Activated naive CD4-positive, alpha-beta T cell treated with anti-CD3 and anti-CD28 coated beads for 36 hours (primary cell): ENCODE data around the gene SMG6. TPM values are rescaled to one million over a fixed set of nuclear protein-coding genes. Genes with fewer than 3 reads are reported as not detected.
A peak's percentile ranks its signal among the peaks of the same experiment; 100 is the strongest.

Experiments used
- CTCF ChIA-PET: fragments of 350-600 bp; sonication (Branson Sonifier 250); formaldehyde crosslinking; loops from one replicate; lab custom pipeline; 2021; ENCODE audit warnings: antibody characterized with exemption; lab: Charles Lee
- DNase-seq: peaks from one replicate; pipeline ENCODE4 v3.0.0-alpha.2; 2020
- H3K27ac Mint-ChIP-seq: one replicate; pipeline ENCODE4 v1.8.0; 2021; ENCODE audit warnings: mild to moderate bottlenecking, mixed read lengths
- H3K27me3 Mint-ChIP-seq: one replicate; pipeline ENCODE4 v1.8.0; 2021; ENCODE audit warnings: low read depth, mixed read lengths
- H3K36me3 Mint-ChIP-seq: one replicate; pipeline ENCODE4 v1.8.0; 2021; ENCODE audit warnings: low read depth, mixed read lengths
- H3K4me1 Mint-ChIP-seq: one replicate; pipeline ENCODE4 v1.8.0; 2021; ENCODE audit warnings: low read depth, mixed read lengths
- H3K4me3 Mint-ChIP-seq: one replicate; pipeline ENCODE4 v1.8.0; 2021; ENCODE audit warnings: mild to moderate bottlenecking, moderate library complexity, mixed read lengths
- H3K9me3 Mint-ChIP-seq: one replicate; pipeline ENCODE4 v1.8.0; 2021; ENCODE audit warnings: mixed read lengths
- intact Hi-C: fragments of 100-400 bp; cut with micrococcal nuclease; formaldehyde crosslinking; loops from one replicate; pipeline ENCODE4 v1.15.1; 2023
- total RNA-seq, 2 experiments: library from RNA; stranded (reverse); gene quantifications; one replicate each; pipeline ENCODE4 v1.2.3, GENCODE V29; 2021

SMG6 gene
- total RNA-seq, 2 experiments from 2014 or later, result 18.8 to 20.7 TPM

DNA sequence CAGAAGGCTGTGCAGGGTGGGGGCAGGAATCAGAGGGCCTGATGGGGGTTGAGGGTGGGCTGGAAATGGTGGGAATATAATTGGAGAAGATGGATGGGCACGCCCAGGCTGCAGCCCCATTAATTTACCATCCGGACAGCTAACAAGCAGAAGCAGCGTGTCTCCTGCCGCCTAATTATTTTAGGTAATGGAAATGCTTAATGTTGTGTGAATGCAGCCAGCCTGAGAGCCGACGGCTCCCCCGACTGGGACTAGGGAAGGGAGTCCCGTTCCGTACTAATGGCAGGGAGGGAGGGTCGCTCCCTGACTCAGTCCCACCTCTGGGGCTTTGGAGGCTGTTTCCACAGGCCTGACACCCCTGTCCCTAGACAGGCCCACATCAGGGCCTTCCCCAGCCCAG is 266.4 kb downstream of the SMG6 start:
- no peak for DNase-seq

DNA sequence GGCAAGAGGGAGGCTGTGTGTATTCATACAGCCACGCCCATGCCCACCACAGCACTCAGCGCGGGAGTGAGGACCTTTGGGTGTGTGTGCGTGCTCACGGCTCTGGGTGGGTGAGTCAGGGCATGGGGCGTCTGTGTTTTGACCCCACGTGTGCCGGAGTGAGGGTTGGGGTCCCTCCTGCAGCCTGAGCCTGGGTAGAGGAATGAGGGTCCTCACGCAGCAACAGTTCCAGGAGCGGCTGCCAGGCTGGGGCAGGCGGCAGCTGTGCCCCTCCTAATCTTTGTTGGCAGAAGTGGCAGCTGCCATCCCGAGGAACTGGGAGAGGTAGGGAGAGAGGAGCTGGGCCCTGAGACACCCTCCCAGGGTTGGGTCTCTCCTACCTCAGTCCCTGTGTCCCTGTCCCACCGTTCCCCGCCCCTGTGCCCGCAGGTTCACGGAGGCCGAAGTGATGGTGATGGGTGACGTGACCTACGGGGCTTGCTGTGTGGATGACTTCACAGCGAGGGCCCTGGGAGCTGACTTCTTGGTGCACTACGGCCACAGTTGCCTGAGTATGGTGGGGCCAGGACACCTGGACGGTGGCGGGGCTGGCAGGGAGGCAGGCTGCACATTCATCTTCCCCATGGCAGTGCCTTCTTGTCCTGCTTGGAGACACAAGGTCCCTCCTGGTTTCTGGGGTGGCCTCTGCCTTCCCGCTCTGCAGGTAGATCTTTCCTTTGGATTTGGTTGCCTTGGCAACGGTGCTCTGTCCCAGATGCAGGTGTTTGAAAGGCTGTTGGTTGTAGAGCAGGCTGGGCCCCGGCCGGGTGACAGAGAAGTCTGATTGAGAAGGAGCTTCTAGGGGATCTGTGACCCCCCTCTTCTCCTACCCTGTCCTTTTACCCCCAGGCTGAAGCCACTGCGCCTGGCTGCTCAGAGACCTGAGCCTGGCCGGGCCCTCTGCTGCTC is 267.8 kb downstream of the SMG6 start:
- DNase-seq, result no peak
- H3K4me3 Mint-ChIP-seq, result no peak overlapping the region
- peaks cover 18% of the 10 kb centered on the region for H3K4me1 Mint-ChIP-seq
- intact Hi-C loops, result no loop called here
- H3K27ac Mint-ChIP-seq, result no peak overlapping the region
- H3K9me3 Mint-ChIP-seq, result no peaks in the 10 kb centered on the region
- CTCF ChIA-PET, result no interaction called here
- H3K36me3 Mint-ChIP-seq, result peaks cover 6% of the 10 kb centered on the region
- no peaks in the 10 kb centered on the region for H3K27me3 Mint-ChIP-seq

More for the DNA sequence above, 266.4 kb downstream of the SMG6 start:
- Mint-ChIP-seq H3K27me3 (no peaks in the 10 kb centered on the region), H3K4me1 (peaks cover 16% of the 10 kb centered on the region), H3K4me3 (no peak overlapping the region), H3K27ac (no peak overlapping the region), H3K9me3 (no peaks in the 10 kb centered on the region), H3K36me3 (peaks cover 8% of the 10 kb centered on the region)
- intact Hi-C loops, result no loop called here
- CTCF ChIA-PET, result no interaction called here

DNA sequence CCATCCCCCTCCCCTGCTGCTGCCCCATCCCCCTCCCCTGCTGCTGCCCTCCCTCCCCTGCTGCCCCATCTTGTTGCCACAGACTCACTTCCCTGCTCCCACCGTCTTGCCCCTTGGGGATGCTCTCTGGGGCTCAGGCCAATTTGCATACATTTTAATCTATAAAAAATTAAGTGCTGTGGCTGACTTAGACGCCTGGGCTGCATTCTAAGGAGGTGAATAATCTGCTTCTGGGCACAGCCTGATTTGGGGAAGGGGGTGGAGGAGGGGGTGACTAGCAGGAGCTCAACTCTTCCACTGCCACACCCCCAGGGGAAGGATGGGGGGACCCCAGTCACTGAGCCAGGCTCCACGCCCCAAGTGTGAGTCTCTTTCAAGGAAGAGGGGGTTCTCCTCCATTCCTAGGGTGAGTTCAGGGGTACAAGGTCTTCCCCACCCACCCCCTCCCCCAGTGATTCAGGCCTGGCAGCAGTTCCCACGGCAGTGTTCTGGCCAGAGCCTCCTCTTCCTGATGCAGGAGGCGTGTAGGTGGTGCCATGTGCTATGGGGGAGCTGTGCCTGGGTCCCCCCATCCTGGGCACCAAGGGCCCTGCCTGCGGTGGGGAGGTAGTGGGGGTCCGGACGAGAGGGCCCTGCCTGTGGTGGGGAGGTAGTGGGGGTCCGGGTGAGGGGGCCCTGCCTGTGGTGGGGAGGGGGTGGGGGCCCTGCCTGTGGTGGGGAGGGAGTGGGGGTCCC is 268.6 kb downstream of the SMG6 start:
- DNase-seq, result no peak
- H3K9me3 Mint-ChIP-seq, result no peaks in the 10 kb centered on the region
- CTCF ChIA-PET, result no interaction called here
- no peaks in the 10 kb centered on the region for H3K27me3 Mint-ChIP-seq
- intact Hi-C loops, result no loop called here
- peaks cover 21% of the 10 kb centered on the region for H3K4me1 Mint-ChIP-seq
- no peak overlapping the region for H3K27ac Mint-ChIP-seq
- H3K36me3 Mint-ChIP-seq, result peaks cover 2% of the 10 kb centered on the region
- no peak overlapping the region for H3K4me3 Mint-ChIP-seq

GRCh38 chr17:2034157-2034556 is 269.4 kb downstream of the SMG6 start:
- Mint-ChIP-seq H3K4me1 (peaks cover 23% of the 10 kb centered on the region), H3K9me3 (no peaks in the 10 kb centered on the region), H3K4me3 (no peak overlapping the region), H3K36me3 (peaks cover 2% of the 10 kb centered on the region), H3K27me3 (no peaks in the 10 kb centered on the region), H3K27ac (no peak overlapping the region)
- intact Hi-C loops, result no loop called here
- CTCF ChIA-PET, result no interaction called here
- no peak for DNase-seq

GRCh38 chr17:2033153-2033552 is 270.4 kb downstream of the SMG6 start:
- DNase-seq, result no peak
- peaks cover 2% of the 10 kb centered on the region for H3K36me3 Mint-ChIP-seq
- CTCF ChIA-PET, result no interaction called here
- H3K4me3 Mint-ChIP-seq, result no peak overlapping the region
- no peaks in the 10 kb centered on the region for H3K9me3 Mint-ChIP-seq
- peaks cover 23% of the 10 kb centered on the region for H3K4me1 Mint-ChIP-seq
- intact Hi-C loops, result no loop called here
- peaks cover 3% of the 10 kb centered on the region for H3K27me3 Mint-ChIP-seq
- no peak overlapping the region for H3K27ac Mint-ChIP-seq

- Mint-ChIP-seq H3K9me3 (no peaks in the 10 kb centered on the region), H3K4me1 (peaks cover 28% of the 10 kb centered on the region), H3K27ac (peak overlapping the region; percentile 61), H3K4me3 (peak overlapping the region; percentile 94), H3K27me3 (peaks cover 19% of the 10 kb centered on the region), H3K36me3 (no peaks in the 10 kb centered on the region)
- DNase-seq, result no peak
- intact Hi-C loops, result loop anchor here (1.0 to 2.0 kb wide), 4 partner anchors 11 to 314 kb away; no protein-coding TSS in a partner anchor
- CTCF ChIA-PET, result interaction anchor here (0.7 to 1.2 kb wide), 3 partner anchors 27 to 319 kb away, joined by 3 to 4 read pairs (median 3); no protein-coding TSS in a partner anchor
Observed at GRCh38 chr17:2030779-2031163, 272.8 kb downstream of the SMG6 start.

DNA sequence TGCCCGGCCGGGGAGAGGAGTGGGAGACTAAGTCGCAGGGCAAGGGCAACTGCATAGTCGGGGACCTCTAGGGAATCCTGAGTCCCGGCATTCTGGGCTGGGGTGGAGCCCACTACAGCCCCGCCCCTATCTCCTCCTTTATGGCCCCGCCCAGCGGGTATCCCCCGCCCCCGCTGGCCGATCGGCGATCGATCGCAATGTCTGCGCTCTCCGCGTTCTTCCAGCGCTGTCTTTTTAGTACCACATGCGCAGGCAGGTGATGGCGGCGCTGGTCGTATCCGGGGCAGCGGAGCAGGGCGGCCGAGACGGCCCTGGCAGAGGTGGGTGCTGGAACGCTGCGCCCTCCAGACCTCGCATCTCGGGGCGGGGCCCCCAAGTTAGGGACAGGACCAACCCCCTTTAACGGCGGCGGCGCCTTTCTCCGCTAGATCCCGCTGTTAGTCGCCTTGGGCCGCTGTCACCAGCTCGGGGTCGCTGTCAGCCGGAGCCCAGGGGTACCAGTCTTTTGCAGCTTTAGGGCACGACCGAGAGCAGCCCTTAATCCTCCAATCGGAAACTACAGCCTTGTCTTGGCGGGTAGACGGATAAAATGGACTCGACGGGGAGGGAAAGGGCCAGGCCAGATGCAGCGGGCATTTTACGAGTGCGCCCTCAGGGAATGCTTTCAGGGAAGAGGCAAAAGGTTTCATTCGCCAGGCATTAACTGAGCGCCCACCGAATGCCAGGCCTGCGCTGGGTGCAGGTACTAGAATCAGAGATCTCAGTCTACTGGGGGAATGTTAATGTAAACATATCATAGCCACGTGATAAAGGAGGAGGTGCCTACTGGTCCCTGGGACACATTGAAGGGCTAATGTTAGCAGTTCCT is 273.4 kb downstream of the SMG6 start, which contains the start of gene DPH1:
TSS of gene DPH1 (plus strand) at position 243 of the 868 bp plus-strand sequence. CDS start at position 260, 17 bp downstream.
- peaks cover 24% of the 10 kb centered on the region for H3K27me3 Mint-ChIP-seq

DNA sequence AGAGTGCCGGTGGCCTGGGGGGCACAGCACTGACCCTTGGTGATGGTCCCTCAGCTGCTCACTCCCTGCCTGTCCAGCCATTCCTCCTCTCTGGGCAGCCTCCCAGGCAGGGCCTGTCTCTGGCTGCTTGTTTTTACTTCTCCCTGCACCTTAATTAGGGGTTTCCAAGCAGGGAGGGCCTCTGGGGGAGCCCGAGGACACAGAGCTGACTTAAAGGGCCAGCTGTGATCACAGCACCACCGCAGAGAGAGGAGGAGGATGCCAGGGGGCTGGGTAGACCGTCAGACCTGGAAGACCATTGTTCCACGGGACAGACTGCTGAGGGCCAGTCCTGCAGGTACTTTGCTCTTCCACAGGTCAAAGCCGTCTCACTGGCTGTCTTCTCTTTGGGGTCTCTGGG is 274.8 kb downstream of the SMG6 start:
- H3K4me3 Mint-ChIP-seq, result no peak overlapping the region
- CTCF ChIA-PET, result interaction anchor here (1.7 kb wide), 1 partner anchor 120 kb away, joined by 8 read pairs; no protein-coding TSS in a partner anchor
- no peak for DNase-seq
- H3K27me3 Mint-ChIP-seq, result peaks cover 26% of the 10 kb centered on the region
- no peaks in the 10 kb centered on the region for H3K36me3 Mint-ChIP-seq
- intact Hi-C loops, result no loop called here
- no peaks in the 10 kb centered on the region for H3K9me3 Mint-ChIP-seq
- H3K4me1 Mint-ChIP-seq, result peaks cover 29% of the 10 kb centered on the region
- H3K27ac Mint-ChIP-seq, result no peak overlapping the region

More for the DNA sequence above, 273.4 kb downstream of the SMG6 start, which contains the start of gene DPH1:
- H3K36me3 Mint-ChIP-seq, result no peaks in the 10 kb centered on the region
- intact Hi-C loops, result loop anchor here (1.0 to 2.0 kb wide), 4 partner anchors 11 to 314 kb away; no protein-coding TSS in a partner anchor
- no peaks in the 10 kb centered on the region for H3K9me3 Mint-ChIP-seq
- CTCF ChIA-PET, result interaction anchor here (0.6 to 1.2 kb wide), 6 partner anchors 23 to 1510 kb away, joined by 3 to 5 read pairs (median 3); partner anchors contain the start of gene HIC1
- peak within 1 kb of the TSS; percentile 61 for H3K27ac Mint-ChIP-seq
- DNase-seq, result peak; percentile 91
- peak within 1 kb of the TSS; percentile 94 for H3K4me3 Mint-ChIP-seq
- H3K4me1 Mint-ChIP-seq, result peaks cover 29% of the 10 kb centered on the region

GRCh38 chr17:2028234-2028614 is 275.4 kb downstream of the SMG6 start:
- H3K4me1 Mint-ChIP-seq, result peaks cover 31% of the 10 kb centered on the region
- no peak overlapping the region for H3K4me3 Mint-ChIP-seq
- H3K27me3 Mint-ChIP-seq, result peaks cover 29% of the 10 kb centered on the region
- DNase-seq, result no peak
- H3K9me3 Mint-ChIP-seq, result no peaks in the 10 kb centered on the region
- intact Hi-C loops, result no loop called here
- no peak overlapping the region for H3K27ac Mint-ChIP-seq
- no peaks in the 10 kb centered on the region for H3K36me3 Mint-ChIP-seq
- CTCF ChIA-PET, result interaction anchor here (1.7 kb wide), 1 partner anchor 119 kb away, joined by 8 read pairs; no protein-coding TSS in a partner anchor

GRCh38 chr17:2027528-2028233 is 275.9 kb downstream of the SMG6 start:
- H3K9me3 Mint-ChIP-seq, result no peaks in the 10 kb centered on the region
- DNase-seq, result no peak
- H3K27me3 Mint-ChIP-seq, result peaks cover 30% of the 10 kb centered on the region
- peaks cover 28% of the 10 kb centered on the region for H3K4me1 Mint-ChIP-seq
- H3K4me3 Mint-ChIP-seq, result no peak overlapping the region
- no peak overlapping the region for H3K27ac Mint-ChIP-seq
- intact Hi-C loops, result no loop called here
- no peaks in the 10 kb centered on the region for H3K36me3 Mint-ChIP-seq
- CTCF ChIA-PET, result interaction anchor here (0.6 to 3.1 kb wide), 3 partner anchors 119 to 762 kb away, joined by 5 to 11 read pairs (median 8); no protein-coding TSS in a partner anchor
